ENCODE measurements around the gene AMPD3. TPM values are rescaled to one million over a fixed set of nuclear protein-coding genes. Genes with fewer than 3 reads are reported as not detected.

Gene AMPD3
- polyA plus RNA-seq, 10 donors, result 3.1 to 4.9 (median 3.9) TPM

- no peak for DNase-seq
Observed at GRCh38 chr11:10503221-10503620, 48.2 kb downstream of the AMPD3 start.

GRCh38 chr11:10503777-10504480 is 48.9 kb downstream of the AMPD3 start:
- no peak for DNase-seq

- DNase-seq, result no peak
Observed at GRCh38 chr11:10504490-10504889, 49.4 kb downstream of the AMPD3 start.

GRCh38 chr11:10505278-10506007 is 50.4 kb downstream of the AMPD3 start:
- no peak for DNase-seq

- no peak for DNase-seq
Observed at GRCh38 chr11:10506008-10506370, 50.9 kb downstream of the AMPD3 start.

GRCh38 chr11:10511181-10511621 is 56.1 kb downstream of the AMPD3 start:
- no peak for DNase-seq

GRCh38 chr11:10514202-10514601 is 59.1 kb downstream of the AMPD3 start:
- no peak for DNase-seq

- no peak for DNase-seq
Observed at GRCh38 chr11:10514709-10515108, 59.6 kb downstream of the AMPD3 start.

GRCh38 chr11:10515418-10515817 is 60.4 kb downstream of the AMPD3 start:
- no peak for DNase-seq

- no peak for DNase-seq
Observed at GRCh38 chr11:10518123-10518522, 63.1 kb downstream of the AMPD3 start.

GRCh38 chr11:10518891-10519290 is 63.8 kb downstream of the AMPD3 start:
- no peak for DNase-seq

- no peak for DNase-seq
Observed at GRCh38 chr11:10519630-10520029, 64.6 kb downstream of the AMPD3 start.

GRCh38 chr11:10520562-10520961 is 65.5 kb downstream of the AMPD3 start:
- DNase-seq, result no peak

GRCh38 chr11:10522276-10522675 is 67.2 kb downstream of the AMPD3 start:
- DNase-seq, result no peak

- DNase-seq, result no peak
Observed at GRCh38 chr11:10522921-10523320, 67.9 kb downstream of the AMPD3 start.

GRCh38 chr11:10524471-10524870 is 69.4 kb downstream of the AMPD3 start:
- no peak for DNase-seq

- no peak for DNase-seq
Observed at GRCh38 chr11:10526974-10527918, 72.2 kb downstream of the AMPD3 start.

GRCh38 chr11:10528121-10528520 is 73.1 kb downstream of the AMPD3 start:
- no peak for DNase-seq

- no peak for DNase-seq
Observed at GRCh38 chr11:10529279-10529678, 74.2 kb downstream of the AMPD3 start.

- DNase-seq, result no peak
Observed at GRCh38 chr11:10532526-10532925, 77.5 kb downstream of the AMPD3 start.

- DNase-seq, result no peak
Observed at GRCh38 chr11:10533323-10533722, 78.3 kb downstream of the AMPD3 start.

- no peak for DNase-seq
Observed at GRCh38 chr11:10534316-10534715, 79.3 kb downstream of the AMPD3 start.
